ENCODE measurements around the gene MS4A8.
"Not testable (repeated sequence)": the region's sequence is repeated elsewhere in the genome, so short reads cannot be mapped to it uniquely, and the experiment has no call there.

MS4A8 gene, protein sequence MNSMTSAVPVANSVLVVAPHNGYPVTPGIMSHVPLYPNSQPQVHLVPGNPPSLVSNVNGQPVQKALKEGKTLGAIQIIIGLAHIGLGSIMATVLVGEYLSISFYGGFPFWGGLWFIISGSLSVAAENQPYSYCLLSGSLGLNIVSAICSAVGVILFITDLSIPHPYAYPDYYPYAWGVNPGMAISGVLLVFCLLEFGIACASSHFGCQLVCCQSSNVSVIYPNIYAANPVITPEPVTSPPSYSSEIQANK

DNA sequence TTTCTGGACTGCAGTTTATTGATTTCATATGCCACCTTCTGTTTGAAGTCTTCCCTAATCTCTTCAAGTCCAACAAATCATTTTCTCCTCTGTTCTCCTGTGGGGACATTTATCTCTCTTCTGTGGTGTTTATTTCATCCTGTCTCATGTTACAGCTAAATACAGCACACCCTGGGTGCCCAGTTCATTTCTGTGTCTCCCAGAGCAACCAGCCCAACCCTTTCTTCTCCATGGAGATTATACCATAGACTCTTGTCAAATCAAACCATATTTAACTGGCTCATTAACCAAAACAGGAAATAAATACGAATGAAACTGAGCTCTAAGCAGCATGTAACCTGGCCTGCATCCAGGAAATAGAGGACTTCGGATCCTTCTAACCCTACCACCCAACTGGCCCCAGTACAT lies at the start of gene MS4A8:
Gene MS4A8 (plus strand): TSS at position 329 of the 408 bp plus-strand sequence. CDS start 1,249 bp downstream, outside the sequence.
- DNase-seq, result peak; percentile 79

DNA sequence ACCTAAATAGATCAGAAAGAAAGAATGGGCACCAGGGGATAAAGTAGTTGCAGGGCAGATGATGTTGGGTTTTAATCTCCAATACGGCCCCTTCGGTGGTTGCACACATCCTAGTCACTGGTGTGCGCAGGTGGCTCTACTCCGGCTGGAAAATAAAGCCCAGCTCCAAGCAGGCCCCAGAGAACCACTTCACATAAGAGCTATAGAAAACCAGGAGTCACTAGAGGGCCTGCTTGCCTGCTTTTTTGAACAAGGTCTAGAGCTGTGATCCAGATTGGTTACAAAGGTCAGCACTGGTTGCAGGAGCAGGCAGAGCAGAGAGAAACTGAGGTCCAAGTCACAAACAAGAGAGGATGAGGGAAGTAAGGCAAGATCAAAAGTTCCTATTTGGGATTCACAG lies 41.5 kb upstream of the MS4A8 start:
- DNase-seq, result peak; percentile 95

DNA sequence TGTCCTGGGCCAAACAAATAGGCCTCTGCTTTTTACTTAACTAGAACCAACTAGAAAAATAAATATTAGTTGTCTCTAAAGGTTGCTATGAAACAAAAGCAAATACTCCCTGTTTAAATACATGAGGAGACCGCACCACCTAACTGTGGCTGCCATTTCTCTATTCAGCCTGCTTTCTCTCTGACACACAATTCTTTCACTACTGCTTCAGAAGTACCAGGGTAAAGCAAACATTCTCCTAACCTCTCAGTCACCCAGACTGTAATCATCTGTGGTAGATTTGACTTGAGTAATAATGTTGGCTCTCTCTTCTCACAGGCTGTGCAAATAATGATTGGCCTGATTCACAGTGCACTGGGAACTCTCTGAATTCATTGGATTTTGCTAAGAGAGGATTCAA lies 41.0 kb upstream of the MS4A8 start:
- DNase-seq, result peak; percentile 90

DNA sequence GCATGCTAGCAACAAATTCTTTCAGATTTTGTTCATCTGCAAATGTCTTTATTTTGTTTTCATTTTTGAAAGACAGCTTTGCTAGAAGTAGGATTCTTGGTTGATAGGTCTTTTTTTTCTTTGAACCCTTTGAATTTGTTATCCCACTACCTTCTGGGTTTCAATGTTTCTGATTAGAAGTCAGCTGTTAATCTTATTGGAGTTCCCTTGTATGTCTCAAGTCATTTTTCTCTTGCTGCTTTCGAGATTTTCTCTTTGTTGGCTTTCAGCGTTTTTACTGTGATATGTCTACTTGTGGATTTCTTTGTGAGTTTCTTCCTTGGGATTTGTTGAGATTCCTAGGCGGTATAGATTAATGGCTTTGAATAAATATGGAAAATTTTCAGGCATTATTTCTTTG lies 27.2 kb upstream of the MS4A8 start:
- peak; percentile 16 for DNase-seq

DNA sequence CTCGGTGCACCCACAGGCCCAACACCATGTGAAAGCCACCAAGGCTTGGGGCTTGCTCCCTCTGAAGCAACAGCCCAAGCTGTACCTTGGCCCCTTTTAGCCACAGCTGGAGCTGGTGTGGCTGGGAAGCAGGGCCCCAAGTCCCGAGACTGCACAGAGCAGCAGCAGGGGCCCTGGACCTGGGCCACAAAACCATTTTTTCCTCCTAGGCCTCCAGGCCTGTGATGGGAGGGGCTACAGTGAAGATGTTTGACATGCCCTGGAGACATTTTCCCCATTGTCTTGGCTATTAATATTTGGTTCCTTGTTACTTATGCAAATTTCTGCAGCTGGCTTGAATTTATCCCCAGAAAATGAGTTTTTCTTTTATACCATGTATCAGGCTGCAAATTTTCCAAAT lies 21.2 kb upstream of the MS4A8 start:
- DNase-seq, result not testable (repeated sequence)

DNA sequence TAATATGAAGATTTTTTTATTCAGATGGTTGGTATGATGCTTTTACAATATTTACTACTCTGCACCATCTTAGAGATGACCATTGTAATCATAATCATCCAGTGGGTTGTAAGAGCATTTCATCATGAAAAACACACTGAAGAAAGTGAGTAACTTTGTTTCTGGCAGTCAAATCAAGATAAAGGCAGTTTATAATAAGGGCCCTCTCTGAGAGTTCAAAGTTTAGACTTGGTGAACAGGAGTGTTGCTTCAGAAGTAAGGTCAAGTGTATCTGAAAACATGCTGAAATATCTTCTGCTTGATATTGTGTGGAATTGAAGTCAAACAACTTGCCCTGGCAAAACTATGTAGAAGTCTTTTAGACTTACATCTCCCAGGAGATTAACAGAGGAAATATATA lies 19.5 kb upstream of the MS4A8 start:
- no peak for DNase-seq

DNA sequence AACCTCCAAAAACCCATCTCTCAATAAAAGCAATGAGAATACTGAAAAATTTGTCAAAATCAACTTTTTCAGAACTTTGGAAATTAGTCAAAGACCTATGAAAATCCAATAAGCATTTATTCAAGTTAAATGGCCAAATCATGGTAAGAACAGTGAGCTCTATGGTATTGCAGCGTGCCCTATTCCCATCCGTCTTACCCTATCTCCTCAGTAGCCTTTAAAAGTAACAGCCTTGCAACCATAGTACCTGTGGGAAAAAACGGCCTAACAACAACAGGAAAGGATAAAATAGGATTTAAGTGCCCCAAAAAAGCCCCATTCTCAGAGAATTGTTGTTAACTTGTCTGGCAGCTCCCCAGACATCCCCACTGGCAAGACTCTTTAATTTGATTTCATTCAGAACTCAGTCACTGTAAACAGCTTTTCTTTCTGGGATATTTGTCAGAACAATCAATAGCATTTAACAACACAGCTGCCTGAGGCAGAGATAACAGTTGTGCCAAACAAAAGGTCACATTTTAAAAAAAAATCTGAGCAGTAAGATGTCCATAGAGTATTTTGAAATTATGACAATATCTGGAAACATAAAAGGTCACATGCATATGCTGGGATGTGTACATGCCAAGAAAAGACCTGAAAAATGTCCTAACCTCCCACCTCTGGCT lies 18.8 kb upstream of the MS4A8 start:
- DNase-seq, result no peak

DNA sequence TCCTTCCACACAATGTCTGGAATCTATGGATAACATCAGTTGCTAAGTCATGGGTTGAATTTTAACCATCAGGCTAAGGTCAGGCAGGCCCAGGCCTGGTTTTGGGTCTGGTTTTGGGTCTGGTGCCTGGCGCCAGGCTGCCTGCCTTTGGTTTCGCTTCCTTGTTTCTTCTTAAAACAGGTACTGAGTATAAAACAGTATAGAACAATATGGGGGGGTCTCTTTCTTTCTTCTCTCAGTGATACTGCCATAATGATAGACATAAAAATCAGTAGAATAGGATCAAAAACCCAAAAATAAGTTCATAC lies 14.9 kb upstream of the MS4A8 start:
- not testable (repeated sequence) for DNase-seq

DNA sequence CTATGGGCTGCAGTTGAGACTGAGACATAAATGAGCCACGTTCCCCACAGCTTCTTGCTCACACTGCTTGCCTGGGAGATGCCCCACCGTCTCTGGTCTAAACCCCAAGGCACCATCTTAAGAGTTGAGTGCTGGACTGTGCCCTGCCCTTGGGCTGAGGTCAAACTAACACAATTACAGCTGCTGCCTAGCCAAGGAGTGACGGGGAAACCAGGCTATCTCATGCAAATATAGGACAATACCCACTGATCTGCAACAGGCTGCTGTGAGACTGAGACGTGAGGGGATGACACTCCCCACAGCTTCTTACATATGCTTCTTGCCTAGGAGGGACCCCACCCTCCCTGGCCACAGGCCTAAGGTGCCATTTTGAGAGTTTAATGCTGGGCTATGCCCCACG lies 7.8 kb upstream of the MS4A8 start:
- DNase-seq, result no peak

DNA sequence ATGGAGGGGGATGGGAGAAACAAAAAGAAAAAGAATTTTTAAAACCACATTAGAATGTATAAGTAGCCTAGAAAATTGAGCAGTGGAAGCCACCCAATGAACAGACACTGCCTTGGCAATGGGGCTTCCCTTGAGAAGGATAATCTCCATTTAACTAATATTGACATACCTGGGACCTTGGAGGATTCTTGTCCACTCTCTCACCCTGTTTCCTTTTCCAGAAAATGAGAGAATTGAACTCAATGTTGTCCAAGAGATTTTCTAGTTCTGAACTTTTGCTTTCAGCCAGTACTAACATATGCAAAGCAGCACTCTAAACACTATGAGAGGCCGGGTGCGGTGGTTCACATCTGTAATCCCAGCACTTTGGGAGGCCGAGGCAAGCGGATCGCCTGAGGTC lies 524 bp downstream of the MS4A8 start:
- no peak for DNase-seq

DNA sequence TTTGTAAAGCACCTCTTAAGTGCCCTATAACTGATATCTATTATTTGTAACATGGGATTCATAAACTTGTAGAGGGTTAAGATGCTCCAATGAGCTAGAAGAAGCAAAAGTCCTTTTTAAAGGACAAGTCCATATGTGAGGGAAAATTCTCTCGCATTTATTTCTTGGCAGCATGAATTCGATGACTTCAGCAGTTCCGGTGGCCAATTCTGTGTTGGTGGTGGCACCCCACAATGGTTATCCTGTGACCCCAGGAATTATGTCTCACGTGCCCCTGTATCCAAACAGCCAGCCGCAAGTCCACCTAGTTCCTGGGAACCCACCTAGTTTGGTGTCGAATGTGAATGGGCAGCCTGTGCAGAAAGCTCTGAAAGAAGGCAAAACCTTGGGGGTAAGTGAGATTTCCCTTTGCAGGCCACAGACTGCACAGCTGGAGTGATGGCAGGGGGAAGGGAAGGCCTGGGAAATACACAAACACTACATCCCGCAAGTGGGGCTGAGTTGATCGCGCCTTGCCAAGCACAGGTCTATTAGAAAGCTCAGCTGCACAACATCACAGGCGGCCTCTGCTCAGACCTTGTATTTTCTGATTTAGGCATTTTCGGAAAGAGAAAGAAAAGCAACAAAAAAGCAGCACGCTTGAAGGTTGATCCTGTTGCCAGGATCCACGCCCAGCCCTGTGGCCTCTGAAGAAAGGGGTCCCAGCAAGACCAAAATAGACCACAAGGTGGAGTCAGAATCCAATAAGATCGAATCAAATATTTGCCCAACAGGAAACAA lies 1.5 kb downstream of the MS4A8 start:
- DNase-seq, result peak; percentile 90

DNA sequence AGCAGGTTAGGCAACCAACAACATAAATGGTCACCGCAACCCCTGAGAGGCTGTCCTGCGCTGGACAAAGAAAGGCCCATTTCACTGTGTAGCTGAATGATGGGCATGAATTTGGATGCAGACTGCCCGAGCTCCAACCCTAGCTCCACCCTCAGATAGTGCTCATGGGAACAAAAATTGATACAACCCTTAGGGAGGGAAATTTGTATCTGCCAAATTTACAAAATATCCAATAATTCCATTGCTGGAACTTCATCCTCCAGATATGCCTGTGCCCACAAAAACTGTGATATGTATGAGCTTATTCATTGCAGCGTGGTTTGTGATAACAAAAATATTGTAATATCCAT lies 2.0 kb downstream of the MS4A8 start:
- DNase-seq, result no peak

DNA sequence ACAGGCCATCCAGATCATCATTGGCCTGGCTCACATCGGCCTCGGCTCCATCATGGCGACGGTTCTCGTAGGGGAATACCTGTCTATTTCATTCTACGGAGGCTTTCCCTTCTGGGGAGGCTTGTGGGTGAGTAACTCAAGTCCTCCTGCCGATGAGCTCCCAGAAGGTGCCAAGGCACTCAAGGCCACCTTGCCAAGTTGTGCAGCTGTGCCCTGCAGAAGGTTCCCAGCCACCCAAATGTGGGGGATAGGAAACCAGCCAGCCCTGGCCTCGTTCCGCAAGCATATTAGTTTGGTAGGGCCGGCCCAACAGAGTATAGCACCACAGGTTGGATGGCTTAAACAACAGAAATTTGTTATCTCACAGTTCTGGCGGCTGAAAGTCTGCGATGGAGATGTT lies 4.0 kb downstream of the MS4A8 start:
- no peak for DNase-seq

DNA sequence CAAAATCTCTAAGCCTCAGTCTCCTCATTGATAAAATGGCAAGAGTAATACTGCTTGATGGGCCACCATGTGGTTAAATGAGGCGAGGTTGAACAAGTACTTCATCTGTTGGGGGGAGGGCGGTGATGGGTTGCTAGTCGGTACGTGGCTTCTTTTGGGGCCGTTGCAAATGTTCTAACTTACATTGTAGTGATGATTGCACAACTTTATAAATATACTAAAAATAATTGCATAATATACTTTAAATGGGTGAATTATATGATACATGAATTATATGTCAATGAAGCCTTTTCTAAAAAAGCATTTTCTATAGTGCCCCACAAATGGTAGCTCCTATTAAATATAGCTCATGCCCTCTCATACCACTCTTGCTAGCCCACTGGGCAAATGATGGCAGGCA lies 6.5 kb downstream of the MS4A8 start:
- DNase-seq, result no peak

DNA sequence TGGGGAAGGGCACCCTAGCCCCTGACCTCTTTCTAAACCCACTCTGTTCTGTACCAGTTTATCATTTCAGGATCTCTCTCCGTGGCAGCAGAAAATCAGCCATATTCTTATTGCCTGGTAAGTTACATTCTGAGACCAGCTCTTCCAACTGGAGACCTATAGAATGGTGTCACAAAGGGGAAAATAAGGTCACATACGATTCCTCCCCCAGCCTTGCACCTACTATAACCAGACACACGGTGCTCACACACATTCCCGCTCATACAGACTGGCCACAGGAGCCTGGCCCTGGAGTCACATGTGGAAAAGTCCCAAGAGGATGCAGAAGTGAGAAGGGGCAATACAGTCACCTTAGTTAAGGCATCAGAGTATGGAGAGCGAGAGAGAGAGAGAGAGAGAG lies 7.5 kb downstream of the MS4A8 start:
- no peak for DNase-seq

DNA sequence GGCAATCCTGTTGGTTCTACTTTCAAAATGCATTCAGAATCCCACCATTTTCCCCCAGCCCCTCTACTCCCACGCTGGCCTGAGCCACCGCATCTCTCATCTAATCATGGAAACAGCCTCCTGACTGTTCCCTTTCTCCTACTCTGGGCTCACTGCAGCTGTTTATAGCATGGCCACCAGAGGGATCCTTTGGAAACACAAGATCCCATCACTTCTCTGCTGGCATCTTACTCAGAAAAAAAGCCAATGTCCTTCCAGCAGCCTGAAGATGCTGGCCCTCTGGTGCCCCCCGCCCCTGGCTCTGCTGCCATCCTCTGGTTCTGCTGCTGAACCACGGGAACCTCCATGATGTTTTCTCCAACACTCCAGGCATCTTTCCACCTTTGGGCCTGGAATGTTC lies 11.1 kb downstream of the MS4A8 start:
- DNase-seq, result peak; percentile 30

DNA sequence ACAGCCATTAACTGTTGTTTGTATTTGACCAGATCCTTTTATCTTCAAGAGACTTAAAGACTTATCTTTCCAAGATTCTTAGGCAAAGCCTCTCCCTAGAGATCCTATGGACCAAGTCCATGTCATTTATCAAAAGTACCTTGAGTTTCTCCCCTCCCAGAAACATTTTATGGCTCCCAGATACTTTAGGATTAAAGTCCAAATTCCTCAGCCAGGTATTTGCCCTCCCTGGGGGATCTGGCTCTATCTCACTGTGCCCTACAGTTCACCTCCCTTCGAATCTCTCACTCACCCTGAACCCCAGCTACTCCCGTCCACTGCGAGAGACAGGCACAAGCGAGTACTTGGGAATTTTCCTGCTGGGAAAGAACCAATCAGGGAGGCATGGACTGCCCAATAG lies 11.9 kb downstream of the MS4A8 start:
- DNase-seq, result no peak

DNA sequence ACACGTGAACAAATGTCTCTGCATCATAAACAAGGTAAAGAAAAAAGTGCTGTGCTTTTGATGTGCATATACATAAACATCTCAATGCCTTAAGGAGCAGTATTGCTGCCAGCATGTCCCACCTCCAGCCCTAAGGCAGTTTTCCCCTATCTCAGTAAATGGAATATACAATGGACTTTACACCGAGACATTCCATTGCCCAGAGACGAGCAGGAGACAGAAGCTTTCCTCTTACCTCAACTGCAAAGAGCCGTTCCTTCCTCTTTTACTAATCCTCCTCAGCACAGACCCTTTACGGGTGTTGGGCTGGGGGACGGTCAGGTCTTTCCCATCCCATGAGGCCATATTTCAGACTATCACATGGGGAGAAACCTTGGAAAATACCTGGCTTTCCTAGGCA lies 14.0 kb downstream of the MS4A8 start:
- not testable (repeated sequence) for DNase-seq

DNA sequence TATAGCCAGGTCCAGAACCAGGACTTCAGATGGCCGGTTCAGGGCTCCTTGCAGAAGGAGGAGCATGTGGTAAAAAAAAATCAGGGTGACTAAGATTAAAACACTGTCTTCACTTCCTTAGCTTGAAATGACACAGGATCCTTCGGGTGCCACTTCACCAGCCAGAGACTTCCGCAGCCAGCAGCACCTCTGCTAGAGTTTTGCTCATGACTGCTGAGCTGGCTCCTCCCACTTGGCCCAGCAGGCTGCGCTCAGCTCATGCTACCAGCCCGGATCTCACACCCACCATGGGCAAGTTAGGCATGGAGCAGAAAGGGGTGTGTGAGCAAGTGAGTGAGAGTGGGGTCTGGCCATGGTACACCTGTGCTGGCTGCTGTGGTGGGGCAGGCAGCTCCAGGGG lies 18.5 kb downstream of the MS4A8 start:
- no peak for DNase-seq

DNA sequence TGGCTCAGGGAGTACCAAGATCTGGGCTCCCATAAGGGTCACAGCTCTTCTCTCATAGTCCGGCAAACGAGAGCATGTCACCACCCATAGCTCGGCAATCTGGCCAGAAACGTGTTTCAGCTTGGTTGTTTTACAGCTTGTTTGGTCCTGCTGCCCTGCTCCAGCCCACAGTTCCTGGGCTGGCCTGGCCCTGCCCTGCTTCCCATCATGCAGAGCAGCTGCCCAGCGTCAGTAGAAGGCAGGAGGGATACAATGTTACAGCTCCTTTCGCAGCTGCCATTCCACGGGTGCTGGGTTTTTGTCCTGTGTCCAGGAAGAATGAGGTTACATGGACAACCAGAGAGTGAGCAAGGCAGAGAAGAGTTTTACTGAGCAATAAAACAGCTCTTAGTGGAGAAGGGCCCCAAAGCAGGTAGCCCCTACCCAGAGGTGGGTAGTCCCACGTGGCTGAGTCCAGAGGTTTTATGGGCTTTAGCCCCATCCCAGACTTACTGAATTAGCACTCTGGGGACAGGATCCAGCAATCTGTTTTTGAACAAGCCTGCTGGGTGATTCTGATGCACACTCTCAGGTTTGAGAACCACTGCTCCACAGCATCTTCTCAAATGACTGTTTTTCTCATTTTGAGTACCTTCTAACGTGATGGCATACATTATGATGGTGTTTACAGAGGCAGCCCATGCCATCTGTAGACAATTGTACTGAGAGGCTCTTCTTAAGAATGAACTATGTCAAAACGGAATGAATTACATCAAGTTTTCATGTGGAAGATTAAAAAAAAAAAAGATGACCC lies 19.3 kb downstream of the MS4A8 start:
- no peak for DNase-seq

DNA sequence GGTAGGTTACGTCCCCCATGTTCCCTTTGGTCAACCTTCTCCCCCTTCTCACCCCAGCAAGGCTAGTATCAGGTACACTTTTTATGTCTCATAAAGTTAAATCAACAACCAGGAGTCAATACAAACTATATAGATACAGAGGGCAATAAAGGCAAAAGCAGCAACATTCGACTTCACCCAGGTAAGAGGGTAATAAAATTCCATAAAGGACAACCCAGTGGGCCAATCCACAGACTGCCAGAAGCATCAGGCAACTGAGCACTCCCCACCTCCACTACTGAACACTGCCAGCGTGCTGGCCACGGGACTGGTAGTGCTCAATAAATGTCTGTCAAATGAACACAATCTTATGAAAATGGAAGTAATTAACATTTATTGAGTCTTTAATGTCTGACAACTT lies 20.0 kb downstream of the MS4A8 start:
- no peak for DNase-seq

DNA sequence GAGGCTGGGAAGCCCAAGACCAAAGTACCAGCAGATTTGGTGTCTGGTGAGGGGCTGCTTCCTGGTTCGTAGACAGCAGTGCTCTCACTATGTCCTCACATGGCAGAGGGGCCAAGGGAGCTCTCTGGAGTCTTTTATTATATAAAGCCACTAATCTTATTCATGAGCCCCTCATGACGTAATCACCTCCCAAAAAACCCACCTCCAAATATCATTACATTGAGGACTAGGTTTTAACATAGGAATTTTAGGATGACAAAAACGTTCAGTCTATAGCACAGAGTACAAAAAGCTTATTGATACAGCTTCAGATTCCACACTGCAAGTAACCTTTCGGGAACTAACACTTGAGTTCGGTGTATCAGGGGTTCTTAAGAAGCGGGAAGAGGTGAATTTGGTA lies 21.0 kb downstream of the MS4A8 start:
- no peak for DNase-seq

DNA sequence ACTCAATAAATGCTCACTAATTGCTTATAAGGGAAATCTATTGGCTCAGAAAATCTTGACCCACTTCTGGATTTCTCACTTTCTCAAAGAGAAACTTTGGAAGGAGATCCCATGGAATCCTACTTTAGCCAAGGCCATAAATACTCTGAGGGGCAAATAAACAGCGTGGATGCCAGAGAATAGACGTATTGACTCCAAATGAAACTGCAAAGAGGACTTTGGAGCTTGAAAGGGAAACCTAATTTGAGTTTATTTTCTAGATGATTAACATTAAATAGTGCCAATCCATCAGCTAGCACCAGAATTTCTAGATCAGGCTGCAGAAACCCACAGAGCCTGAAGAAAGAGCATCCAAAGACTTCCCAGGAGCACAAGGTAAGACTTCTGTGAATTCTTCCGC lies 25.0 kb downstream of the MS4A8 start, which contains the start of gene MS4A18:
Gene MS4A18 (plus strand): TSS at position 301 of the 400 bp plus-strand sequence.
- DNase-seq, result no peak

DNA sequence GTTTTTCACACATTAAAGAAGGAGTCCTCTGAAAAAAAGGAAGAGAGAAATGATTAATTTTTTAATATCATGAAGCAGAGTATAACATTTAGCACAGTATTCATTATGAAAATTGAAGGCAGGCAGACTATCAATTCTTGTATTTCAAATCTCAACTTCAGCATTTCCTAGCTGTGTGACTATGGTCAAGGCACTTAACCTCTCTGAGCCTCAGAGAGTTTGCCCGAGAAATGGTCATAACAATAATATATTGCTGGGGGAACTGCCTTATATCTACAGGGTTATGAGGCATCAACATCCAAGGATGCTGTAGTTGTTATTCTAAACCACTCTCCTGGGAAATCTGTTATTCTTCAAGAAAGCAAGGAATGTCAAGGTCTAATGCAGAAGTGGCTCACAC lies 26.2 kb downstream of the MS4A8 start:
- no peak for DNase-seq
